SU-DHL-6 (cell line): Measurements from ENCODE around the gene CCDC85A.

Source experiments
- H2AFZ ChIP-seq: fragments of 200-600 bp; sonication (generic); 2 replicates; pipeline ENCODE4 v1.6.1; 2014; ENCODE audit warnings: low read depth, mild to moderate bottlenecking, moderate library complexity, mixed read lengths, antibody characterized with exemption, low read length; ENCODE audit not compliant: severe bottlenecking
- H3F3A ChIP-seq: fragments of 200-600 bp; shearing (Covaris generic); 2 replicates; pipeline ENCODE4 v1.6.0; 2016; ENCODE audit warnings: antibody characterized with exemption, mild to moderate bottlenecking; ENCODE audit not compliant: insufficient read depth
- H3K27ac ChIP-seq: fragments of 200-600 bp; sonication (generic); 2 replicates; pipeline ENCODE4 v1.5.1; 2016; ENCODE audit warnings: low read depth, mild to moderate bottlenecking, low read length, moderate library complexity, mixed read lengths
- H3K27me3 ChIP-seq: fragments of 200-600 bp; sonication (generic), shearing (Covaris generic); 2 replicates; pipeline ENCODE4 v1.6.0; 2014; ENCODE audit warnings: mild to moderate bottlenecking, low read length
- H3K36me3 ChIP-seq: fragments of 200-600 bp; sonication (generic); 2 replicates; pipeline ENCODE4 v1.6.1; 2014; ENCODE audit warnings: mild to moderate bottlenecking, low read length, mixed read lengths
- H3K4me2 ChIP-seq: fragments of 300-600, 200-600 bp; shearing (Covaris generic), sonication (generic); 2 replicates; pipeline ENCODE4 v1.6.0; 2014; ENCODE audit warnings: low read length, low read depth, mild to moderate bottlenecking; ENCODE audit not compliant: poor library complexity, severe bottlenecking
- H3K4me3 ChIP-seq: fragments of 200-600 bp; sonication (generic); 2 replicates; pipeline ENCODE4 v1.5.1; 2014; ENCODE audit warnings: antibody characterized with exemption, low read length, mild to moderate bottlenecking, mixed read lengths; ENCODE audit not compliant: insufficient read depth, poor library complexity, severe bottlenecking
- H3K79me2 ChIP-seq: fragments of 200-600 bp; sonication (generic); 2 replicates; pipeline ENCODE4 v1.6.1; 2014; ENCODE audit warnings: mild to moderate bottlenecking, low read length, moderate library complexity; ENCODE audit not compliant: insufficient read depth
- H3K9ac ChIP-seq: fragments of 200-600 bp; sonication (generic); 2 replicates; pipeline ENCODE4 v1.7.0; 2014; ENCODE audit warnings: mild to moderate bottlenecking, low read length
- H3K9me2 ChIP-seq: fragments of 200-600 bp; sonication (generic); replicated peaks from 2 replicates; pipeline ENCODE4 v1.6.1; 2014; ENCODE audit warnings: low read length; ENCODE audit not compliant: insufficient read depth
- H3K9me3 ChIP-seq: fragments of 200-600 bp; sonication (generic); 2 replicates; pipeline ENCODE4 v1.6.1; 2014; ENCODE audit warnings: low read length, mixed read lengths; ENCODE audit not compliant: insufficient read depth
- H4K20me1 ChIP-seq: fragments of 200-600 bp; sonication (generic); 2 replicates; pipeline ENCODE4 v1.6.1; 2014; ENCODE audit warnings: low read depth, mild to moderate bottlenecking, antibody characterized with exemption, low read length, moderate library complexity, mixed read lengths
- EZH2phosphoT487 ChIP-seq: fragments of 200-600 bp; sonication (generic), shearing (Covaris generic); conservative IDR thresholded peaks from 2 replicates; pipeline ENCODE4 v1.6.1; 2018; ENCODE audit warnings: mild to moderate bottlenecking, antibody characterized with exemption, low read length, moderate library complexity, mixed read lengths
- TF ChIP-seq, protein P1 (sequence below): fragments of 200-600 bp; sonication (generic); IDR thresholded peaks from one replicate; pipeline ENCODE4 v1.5.1; 2017; ENCODE audit warnings: antibody characterized with exemption, mild to moderate bottlenecking, low read length, moderate library complexity; ENCODE audit not compliant: insufficient read depth, poor library complexity, severe bottlenecking

The CCDC85A gene

GRCh38 chr2:56210291-56210690 lies 26.5 kb downstream of the CCDC85A start:
- Histone ChIP-seq H3K4me2 (no peak overlapping the region), H3F3A (no peaks in the 10 kb centered on the region), H4K20me1 (no peaks in the 10 kb centered on the region), H3K79me2 (no peaks in the 10 kb centered on the region), H3K9me3 (no peaks in the 10 kb centered on the region), H3K9me2 (no peaks in the 10 kb centered on the region), H2AFZ (no peak overlapping the region), H3K27ac (no peak overlapping the region), H3K36me3 (no peaks in the 10 kb centered on the region), H3K9ac (no peak overlapping the region), H3K27me3 (no peaks in the 10 kb centered on the region), H3K4me3 (no peak overlapping the region)
- TF ChIP-seq EZH2phosphoT487: no peak

- Histone ChIP-seq H3K9ac (no peak overlapping the region), H2AFZ (no peak overlapping the region), H3F3A (no peaks in the 10 kb centered on the region), H3K27ac (no peak overlapping the region), H3K9me2 (no peaks in the 10 kb centered on the region), H3K27me3 (no peaks in the 10 kb centered on the region), H3K4me2 (no peak overlapping the region), H3K9me3 (no peaks in the 10 kb centered on the region), H4K20me1 (no peaks in the 10 kb centered on the region), H3K4me3 (no peak overlapping the region), H3K79me2 (no peaks in the 10 kb centered on the region), H3K36me3 (no peaks in the 10 kb centered on the region)
- TF ChIP-seq, protein P1, sequence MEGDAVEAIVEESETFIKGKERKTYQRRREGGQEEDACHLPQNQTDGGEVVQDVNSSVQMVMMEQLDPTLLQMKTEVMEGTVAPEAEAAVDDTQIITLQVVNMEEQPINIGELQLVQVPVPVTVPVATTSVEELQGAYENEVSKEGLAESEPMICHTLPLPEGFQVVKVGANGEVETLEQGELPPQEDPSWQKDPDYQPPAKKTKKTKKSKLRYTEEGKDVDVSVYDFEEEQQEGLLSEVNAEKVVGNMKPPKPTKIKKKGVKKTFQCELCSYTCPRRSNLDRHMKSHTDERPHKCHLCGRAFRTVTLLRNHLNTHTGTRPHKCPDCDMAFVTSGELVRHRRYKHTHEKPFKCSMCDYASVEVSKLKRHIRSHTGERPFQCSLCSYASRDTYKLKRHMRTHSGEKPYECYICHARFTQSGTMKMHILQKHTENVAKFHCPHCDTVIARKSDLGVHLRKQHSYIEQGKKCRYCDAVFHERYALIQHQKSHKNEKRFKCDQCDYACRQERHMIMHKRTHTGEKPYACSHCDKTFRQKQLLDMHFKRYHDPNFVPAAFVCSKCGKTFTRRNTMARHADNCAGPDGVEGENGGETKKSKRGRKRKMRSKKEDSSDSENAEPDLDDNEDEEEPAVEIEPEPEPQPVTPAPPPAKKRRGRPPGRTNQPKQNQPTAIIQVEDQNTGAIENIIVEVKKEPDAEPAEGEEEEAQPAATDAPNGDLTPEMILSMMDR: no peak
- no peak for TF ChIP-seq EZH2phosphoT487
These were observed 27.3 kb downstream of the CCDC85A start for GRCh38 chr2:56211048-56211447.

GRCh38 chr2:56215911-56216310 lies 32.1 kb downstream of the CCDC85A start:
- Histone ChIP-seq H3K4me3 (no peak overlapping the region), H4K20me1 (no peaks in the 10 kb centered on the region), H3K36me3 (no peaks in the 10 kb centered on the region), H3K9ac (no peak overlapping the region), H3K9me3 (no peaks in the 10 kb centered on the region), H3F3A (no peaks in the 10 kb centered on the region), H2AFZ (no peak overlapping the region), H3K79me2 (no peaks in the 10 kb centered on the region), H3K4me2 (no peak overlapping the region), H3K27ac (no peak overlapping the region), H3K9me2 (no peaks in the 10 kb centered on the region), H3K27me3 (no peaks in the 10 kb centered on the region)
- no peak for TF ChIP-seq EZH2phosphoT487
- TF ChIP-seq, protein P1: no peak

DNA sequence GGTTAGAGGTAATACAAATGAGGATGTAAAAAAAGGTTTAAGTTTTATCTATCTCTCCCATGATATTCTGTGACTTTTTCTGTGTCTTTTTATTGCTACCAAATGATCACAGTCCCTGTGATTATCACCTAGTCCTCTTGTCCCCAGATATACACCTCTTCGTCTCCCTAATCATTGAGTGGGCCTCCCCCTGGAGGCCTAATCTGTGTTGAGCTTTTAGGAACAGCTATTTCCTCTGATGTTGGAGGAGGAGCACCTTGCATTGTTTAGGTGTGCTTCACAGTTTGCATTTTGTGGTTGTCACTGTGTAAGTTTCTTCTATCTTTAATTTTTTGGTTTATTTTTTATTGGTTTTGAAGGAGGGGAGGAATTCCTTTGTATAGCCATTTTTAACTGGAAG lies 33.3 kb downstream of the CCDC85A start:
- Histone ChIP-seq H4K20me1 (no peaks in the 10 kb centered on the region), H3K9me3 (no peaks in the 10 kb centered on the region), H3K27me3 (no peaks in the 10 kb centered on the region), H3K9me2 (no peaks in the 10 kb centered on the region), H3K4me3 (no peak overlapping the region), H3K36me3 (no peaks in the 10 kb centered on the region), H3K9ac (no peak overlapping the region), H3K27ac (no peak overlapping the region), H2AFZ (no peak overlapping the region), H3K79me2 (no peaks in the 10 kb centered on the region), H3F3A (no peaks in the 10 kb centered on the region), H3K4me2 (no peak overlapping the region)
- no peak for TF ChIP-seq EZH2phosphoT487
- TF ChIP-seq, protein P1: no peak
